ENCODE results near the gene CLMN. TPM values are rescaled to one million over a fixed set of nuclear protein-coding genes. Genes with fewer than 3 reads are reported as not detected.

CLMN gene
- total RNA-seq, 2 donors from 2014 or later = 5.8 to 6.9 TPM

DNA sequence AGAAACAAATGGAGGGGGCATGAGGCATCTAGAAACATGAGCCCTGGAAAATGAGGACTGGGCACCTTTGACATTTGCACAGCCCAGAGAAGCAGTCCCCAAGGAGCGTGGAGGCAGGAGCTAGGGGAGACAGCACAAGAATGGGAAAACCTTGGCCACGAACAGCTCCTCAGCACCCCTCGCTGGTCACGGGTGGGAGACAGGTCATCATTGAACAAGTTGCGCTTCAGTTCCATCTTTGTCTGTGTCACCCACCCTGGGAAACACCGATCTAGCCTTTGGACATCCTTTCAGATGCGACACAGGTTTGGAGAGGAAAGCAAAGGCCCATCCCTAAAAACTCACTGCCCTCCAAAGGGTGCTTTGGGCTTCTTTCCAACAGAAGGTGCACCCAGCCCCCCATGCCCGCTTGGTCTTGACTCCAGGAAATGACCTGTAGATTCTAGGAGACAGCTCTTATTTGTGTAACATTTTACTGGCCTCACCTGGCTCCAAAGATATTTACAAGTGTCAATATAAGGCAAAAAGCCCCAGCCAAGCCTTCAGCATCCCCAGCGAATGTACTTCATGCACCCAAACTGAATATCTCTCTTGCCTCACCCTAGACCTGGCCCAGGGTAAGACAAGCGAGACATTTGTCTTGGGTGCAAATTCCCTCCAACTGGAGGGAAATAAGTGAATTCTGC, 28.8 kb upstream of the CLMN start:
- DNase-seq (ENCODE audit: low spot score in 2 of 2) (no peak), ATAC-seq (no peak)
- Mint-ChIP-seq H3K36me3 (peaks cover 2 to 5% of the 10 kb centered on the region in 2 donors), H3K9me3 (no peaks in the 10 kb centered on the region), H3K27ac (no peak overlapping the region)

DNA sequence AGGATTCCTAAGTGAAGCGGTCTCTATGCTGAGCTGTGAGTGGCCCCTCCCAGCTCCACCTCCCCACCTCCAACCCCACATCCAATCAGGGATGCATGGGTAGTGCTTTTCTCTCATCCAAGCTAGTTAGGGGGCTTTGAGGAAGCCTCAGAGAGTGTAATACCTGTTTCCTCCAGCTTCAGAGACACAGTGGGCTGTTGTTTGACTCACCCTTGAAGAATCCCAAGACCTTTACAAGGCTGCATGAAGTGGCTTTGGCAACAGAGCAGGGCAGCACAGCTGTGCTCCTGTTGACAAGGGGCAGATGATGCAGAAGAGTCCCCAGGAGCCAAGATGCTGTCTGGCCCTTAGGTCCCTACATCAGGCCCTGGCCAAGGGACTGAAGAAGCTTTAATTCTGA, 27.1 kb upstream of the CLMN start:
- H3K27ac Mint-ChIP-seq = no peak overlapping the region

DNA sequence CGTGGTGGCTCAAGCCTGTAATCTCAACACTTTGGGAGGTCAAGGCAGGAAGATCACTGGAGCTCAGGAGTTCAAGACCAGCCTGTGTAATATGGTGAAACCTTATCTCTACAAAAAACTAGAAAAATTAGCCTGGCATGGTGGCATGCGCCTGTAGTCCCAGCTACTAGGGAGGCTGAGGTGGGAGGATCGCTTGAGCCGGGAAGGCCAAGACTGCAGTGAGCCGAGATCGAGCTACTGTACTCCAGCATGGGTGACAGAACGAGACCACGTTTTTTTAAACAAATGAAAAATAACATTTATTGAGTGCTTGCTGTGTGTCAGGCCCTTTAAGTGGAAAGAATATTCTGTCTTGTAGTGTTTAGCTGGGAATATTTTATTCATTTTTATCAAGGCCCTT, 26.6 kb upstream of the CLMN start:
- ATAC-seq (no peak), DNase-seq (ENCODE audit: low spot score in 2 of 2) (no peak)
- no peak overlapping the region for H3K27ac Mint-ChIP-seq
- H3K36me3 Mint-ChIP-seq = no peaks in the 10 kb centered on the region
- no peaks in the 10 kb centered on the region for H3K9me3 Mint-ChIP-seq

More for the DNA sequence above, 27.1 kb upstream of the CLMN start:
- H3K9me3 Mint-ChIP-seq = no peaks in the 10 kb centered on the region
- no peak for DNase-seq (ENCODE audit: low spot score in 2 of 2)
- ATAC-seq = no peak
- H3K36me3 Mint-ChIP-seq = no peaks in the 10 kb centered on the region

DNA sequence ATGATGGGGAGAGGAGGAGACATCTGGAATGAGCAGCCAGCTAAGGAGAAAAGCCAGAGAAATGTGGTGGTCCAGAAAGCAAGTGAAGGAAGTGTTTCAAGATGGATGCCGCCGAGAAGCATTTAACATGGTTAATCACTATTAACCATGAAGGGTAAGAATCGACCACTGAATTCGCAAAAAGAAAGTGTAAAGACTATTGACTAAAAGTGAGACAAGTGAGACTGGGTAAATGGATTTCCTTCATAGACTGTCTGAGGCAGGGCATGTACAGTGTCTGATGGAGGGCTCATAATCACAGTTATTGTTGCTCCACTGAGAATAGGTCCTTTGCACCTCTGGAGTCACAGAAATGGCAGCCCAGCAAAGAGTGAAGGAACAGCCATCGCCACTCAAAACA, 25.3 kb upstream of the CLMN start:
- ATAC-seq = no peak
- no peaks in the 10 kb centered on the region for H3K36me3 Mint-ChIP-seq
- no peak for DNase-seq (ENCODE audit: low spot score in 2 of 2)
- no peak overlapping the region for H3K27ac Mint-ChIP-seq
- H3K9me3 Mint-ChIP-seq = no peaks in the 10 kb centered on the region

DNA sequence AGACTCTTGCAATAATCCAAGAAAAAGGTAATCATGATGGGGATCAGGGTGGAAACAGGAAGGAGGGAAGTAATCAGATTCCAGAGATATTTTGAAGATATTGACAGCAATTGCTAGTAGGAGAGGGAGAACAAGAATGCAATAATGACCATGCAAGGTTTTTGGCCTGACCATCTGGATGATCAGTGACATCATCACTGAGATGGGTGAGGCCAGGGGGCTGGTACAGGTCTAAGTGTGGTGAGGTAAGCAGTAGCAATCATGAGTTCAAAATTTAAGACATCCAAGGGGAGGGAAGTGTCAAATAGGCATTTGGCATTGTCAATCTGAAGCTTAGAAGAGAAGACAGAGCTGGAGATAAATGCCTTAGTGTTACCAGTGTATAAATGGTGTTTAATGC, 24.8 kb upstream of the CLMN start:
- ATAC-seq (no peak), DNase-seq (ENCODE audit: low spot score in 2 of 2) (no peak)
- no peaks in the 10 kb centered on the region for H3K9me3 Mint-ChIP-seq
- no peaks in the 10 kb centered on the region for H3K36me3 Mint-ChIP-seq
- H3K27ac Mint-ChIP-seq = no peak overlapping the region

DNA sequence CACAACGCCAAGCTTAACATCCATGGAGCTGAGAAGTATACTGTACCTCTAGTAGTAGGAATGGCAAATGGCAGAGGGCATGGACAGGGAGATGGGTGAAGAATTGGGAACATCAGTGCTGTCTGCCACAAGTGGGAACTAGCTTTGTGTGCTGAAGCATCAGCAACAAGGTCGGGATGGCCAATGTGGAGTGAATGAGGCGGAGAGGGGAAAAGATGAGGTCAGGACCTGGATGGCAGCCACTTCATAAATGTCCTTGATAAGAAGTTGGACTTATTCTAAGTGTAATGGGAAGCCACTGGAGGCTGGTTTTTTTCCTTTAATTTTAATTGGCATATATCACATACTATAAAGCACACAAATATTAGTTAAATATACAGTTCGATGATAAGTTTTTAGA, 21.9 kb upstream of the CLMN start:
- Mint-ChIP-seq H3K27ac (no peak overlapping the region), H3K36me3 (no peaks in the 10 kb centered on the region), H3K9me3 (peaks cover 0 to 4% of the 10 kb centered on the region in 2 donors)
- DNase-seq (ENCODE audit: low spot score in 2 of 2) = no peak
- no peak for ATAC-seq

DNA sequence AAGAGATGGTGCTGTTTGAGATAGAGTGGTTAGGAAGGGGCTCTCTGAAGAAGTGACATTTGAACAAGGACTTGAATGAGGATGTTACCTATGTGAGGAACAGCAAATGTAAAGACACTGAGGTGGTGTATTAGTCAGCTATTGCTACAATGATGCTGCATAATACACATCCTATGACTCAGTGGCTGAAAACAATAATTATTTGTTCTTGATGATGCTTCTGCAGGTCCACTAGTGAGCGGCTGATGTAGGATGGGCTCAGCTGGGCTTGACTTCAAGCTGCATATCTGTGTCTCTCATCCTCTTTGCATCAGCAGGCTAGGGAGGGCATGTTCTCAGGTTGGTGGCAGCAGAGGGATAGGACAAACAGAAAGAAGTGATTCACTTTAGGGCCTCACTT, 21.4 kb upstream of the CLMN start:
- ATAC-seq (no peak), DNase-seq (ENCODE audit: low spot score in 2 of 2) (no peak)
- no peaks in the 10 kb centered on the region for H3K36me3 Mint-ChIP-seq
- peaks cover 0 to 5% of the 10 kb centered on the region in 2 donors for H3K9me3 Mint-ChIP-seq
- no peak overlapping the region for H3K27ac Mint-ChIP-seq

DNA sequence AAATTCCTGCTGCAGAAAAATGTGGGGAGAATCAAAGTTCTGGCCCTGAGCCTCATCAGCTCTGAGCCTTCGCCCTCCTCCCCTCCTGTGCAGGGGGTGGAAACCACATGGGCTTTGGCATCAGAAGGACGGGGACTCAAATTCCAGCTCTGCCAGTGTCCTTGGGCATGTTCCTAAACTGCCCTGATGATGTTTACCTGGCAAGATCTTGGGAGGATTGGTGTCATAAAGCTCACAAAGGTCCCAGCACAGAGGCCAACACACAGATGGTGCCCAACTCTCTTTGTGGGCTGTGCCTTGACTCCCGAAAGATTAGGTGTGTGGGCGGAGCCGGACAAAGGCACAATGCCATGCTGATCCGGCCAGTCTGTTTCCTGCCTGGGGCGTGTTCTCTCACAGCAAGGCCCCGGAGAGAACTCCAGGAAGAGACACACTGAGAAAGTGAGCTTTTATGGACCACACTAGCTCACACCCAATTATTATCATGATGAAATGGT, 20.5 kb upstream of the CLMN start:
- Mint-ChIP-seq H3K36me3 (no peaks in the 10 kb centered on the region), H3K9me3 (peaks cover 0 to 5% of the 10 kb centered on the region in 2 donors), H3K27ac (no peak overlapping the region)
- DNase-seq (ENCODE audit: low spot score in 2 of 2) = no peak
- no peak for ATAC-seq

DNA sequence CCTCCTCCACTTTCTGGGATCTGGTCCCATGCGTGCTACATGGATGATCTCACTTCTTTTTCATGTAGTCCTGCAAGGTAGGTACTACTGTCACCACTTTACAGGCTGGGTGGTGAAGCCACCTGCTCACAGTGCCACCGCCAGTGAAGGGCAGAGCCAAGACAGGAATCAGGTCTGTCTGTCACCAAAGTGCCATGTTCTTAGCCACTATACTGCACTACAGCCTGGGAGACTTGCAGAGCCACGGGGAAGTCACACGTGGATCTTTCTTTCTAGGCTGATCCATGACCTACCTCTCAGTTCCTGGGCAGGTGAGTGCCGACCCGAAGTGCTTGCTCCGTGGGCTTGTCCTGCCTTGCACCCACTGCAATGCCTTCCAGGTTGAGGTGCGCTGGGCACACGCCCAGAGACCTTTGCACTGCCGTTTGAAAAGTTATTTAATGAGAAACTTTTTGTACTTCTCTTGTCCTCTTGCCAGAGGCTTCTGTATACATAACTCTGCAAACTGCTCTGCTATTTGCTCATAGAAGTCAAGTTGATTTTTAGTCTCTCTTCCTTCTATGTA, 19.7 kb upstream of the CLMN start:
- peaks cover 0 to 5% of the 10 kb centered on the region in 2 donors for H3K9me3 Mint-ChIP-seq
- no peak for DNase-seq (ENCODE audit: low spot score in 2 of 2)

DNA sequence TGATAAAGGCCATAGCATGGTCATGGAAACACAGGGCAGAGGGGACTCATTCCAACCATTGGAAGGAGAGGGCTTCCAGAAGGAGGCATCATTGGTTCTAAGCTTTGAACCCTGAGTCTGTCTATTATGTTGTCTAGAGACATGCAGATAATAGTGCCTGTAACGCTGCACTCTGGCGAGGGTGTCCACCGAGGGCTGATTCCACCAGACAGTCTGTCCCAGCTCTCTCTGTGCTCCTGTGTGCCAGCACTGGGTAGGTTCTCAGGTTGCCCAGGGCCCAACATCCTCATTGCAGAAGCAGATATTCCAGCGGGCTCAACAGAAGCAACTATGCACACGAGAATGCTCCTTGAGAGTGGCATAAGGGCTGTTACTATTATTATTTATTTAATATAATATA, 18.7 kb upstream of the CLMN start:
- H3K27ac Mint-ChIP-seq = no peak overlapping the region
- H3K36me3 Mint-ChIP-seq = no peaks in the 10 kb centered on the region

More for the DNA sequence above, 19.7 kb upstream of the CLMN start:
- Mint-ChIP-seq H3K36me3 (no peaks in the 10 kb centered on the region), H3K27ac (no peak overlapping the region)
- no peak for ATAC-seq

DNA sequence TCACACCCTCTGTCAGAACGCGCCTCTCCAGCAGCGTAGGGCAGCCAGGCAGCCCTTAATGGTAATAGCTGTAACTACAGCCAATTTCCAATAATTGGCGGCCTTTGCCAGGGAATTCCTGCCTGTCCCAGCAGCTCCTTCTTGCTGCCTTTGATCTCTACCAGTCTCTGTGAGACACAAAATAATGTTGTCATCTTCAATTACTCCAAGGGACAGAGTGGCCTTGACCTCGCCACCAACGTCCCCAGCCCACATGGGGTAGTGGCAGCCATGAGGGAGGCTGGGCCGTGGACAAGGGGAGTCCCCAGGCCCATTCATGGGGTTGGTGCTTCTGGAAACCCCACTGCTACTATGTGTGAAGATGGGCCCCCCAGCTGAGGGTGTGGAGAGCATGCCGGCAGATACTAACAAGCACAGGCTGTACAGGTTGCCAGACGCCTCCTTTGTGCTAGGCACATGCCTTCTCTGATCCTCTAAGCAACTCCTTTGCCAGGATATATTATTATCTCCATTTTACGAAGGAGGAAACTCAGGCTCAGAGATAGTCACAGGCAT, 17.4 kb upstream of the CLMN start:
- DNase-seq (ENCODE audit: low spot score in 2 of 2) (no peak), ATAC-seq (no peak)
- Mint-ChIP-seq H3K9me3 (peaks cover 0 to 5% of the 10 kb centered on the region in 2 donors), H3K27ac (no peak overlapping the region), H3K36me3 (no peaks in the 10 kb centered on the region)

More for the DNA sequence above, 18.7 kb upstream of the CLMN start:
- DNase-seq (ENCODE audit: low spot score in 2 of 2) (no peak), ATAC-seq (no peak)
- H3K9me3 Mint-ChIP-seq = peaks cover 0 to 5% of the 10 kb centered on the region in 2 donors

DNA sequence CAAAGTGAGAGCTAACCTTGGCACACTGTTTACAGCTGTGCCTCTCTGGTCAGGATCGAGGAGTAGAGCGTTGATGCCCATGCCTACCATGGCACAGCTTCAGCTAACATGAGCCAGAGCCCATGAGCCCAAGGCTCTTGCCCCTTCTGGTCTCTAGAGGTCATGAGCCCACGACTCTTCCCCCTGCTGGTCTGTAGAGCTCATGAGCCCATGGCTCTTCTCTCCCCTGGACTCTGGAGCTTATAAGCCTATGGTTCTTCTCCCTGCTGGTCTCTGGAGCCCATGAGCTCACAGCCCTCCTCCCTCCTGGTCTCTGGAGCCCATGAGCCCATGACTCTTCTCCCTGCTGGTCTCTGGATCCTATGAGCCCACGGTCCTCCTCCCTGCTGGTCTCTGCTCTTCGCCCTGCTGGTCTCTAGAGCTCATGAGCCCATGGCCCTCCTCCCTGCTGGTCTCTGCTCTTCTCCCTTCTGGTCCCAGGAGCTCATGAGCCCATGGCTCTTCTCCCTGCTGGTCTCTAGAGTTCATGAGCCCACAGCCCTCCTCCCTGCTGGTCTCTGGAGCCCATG, 16.6 kb upstream of the CLMN start:
- ATAC-seq (no peak), DNase-seq (ENCODE audit: low spot score in 2 of 2) (no peak)
- Mint-ChIP-seq H3K27ac (peak overlapping the region in 1 of 2 donors; percentile 68), H3K9me3 (peaks cover 0 to 5% of the 10 kb centered on the region in 2 donors), H3K36me3 (no peaks in the 10 kb centered on the region)

DNA sequence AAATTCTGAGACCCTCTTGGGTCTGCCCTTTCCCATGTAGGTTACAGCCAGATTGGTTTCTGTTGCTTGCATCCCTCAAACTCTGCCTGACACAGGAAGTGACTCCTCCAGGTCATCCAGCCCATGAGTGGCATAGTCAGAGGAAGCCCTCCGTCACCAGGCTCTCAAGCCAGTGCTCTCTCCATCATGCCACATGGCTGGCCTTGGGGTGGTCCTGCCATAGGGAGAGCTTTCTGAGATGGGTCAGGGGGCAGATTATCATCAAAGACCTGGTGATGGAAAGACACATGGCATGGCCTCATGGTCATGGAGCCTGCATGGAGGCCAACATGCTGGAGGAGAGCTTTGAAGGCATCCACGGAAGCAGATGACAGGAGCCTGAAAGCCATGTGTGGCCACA, 15.4 kb upstream of the CLMN start:
- DNase-seq (ENCODE audit: low spot score in 2 of 2) (no peak), ATAC-seq (no peak)
- H3K27ac Mint-ChIP-seq = no peak overlapping the region
- peaks cover 0 to 5% of the 10 kb centered on the region in 2 donors for H3K9me3 Mint-ChIP-seq
- no peaks in the 10 kb centered on the region for H3K36me3 Mint-ChIP-seq

DNA sequence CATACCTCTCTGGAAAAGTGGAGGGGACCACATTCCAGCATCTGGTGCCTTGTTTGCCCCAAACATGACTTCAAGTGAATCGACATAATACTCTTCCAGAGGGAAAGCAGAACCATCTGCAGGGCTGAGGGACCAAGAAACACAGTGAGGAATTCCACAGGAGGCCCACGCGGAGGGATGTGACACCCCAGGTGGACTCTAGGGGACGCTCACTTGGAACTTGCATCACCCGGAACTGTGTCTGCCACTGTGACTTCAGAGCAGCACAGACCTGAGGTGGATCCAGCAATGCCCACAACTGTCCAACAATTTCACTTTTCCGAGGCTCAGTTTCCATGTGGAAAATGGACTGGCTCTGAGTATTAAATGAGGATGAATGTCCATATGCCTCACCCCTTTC, 14.3 kb upstream of the CLMN start:
- DNase-seq (ENCODE audit: low spot score in 2 of 2) (no peak), ATAC-seq (no peak)
- peaks cover 0 to 5% of the 10 kb centered on the region in 2 donors for H3K9me3 Mint-ChIP-seq
- H3K27ac Mint-ChIP-seq = no peak overlapping the region
- H3K36me3 Mint-ChIP-seq = no peaks in the 10 kb centered on the region

DNA sequence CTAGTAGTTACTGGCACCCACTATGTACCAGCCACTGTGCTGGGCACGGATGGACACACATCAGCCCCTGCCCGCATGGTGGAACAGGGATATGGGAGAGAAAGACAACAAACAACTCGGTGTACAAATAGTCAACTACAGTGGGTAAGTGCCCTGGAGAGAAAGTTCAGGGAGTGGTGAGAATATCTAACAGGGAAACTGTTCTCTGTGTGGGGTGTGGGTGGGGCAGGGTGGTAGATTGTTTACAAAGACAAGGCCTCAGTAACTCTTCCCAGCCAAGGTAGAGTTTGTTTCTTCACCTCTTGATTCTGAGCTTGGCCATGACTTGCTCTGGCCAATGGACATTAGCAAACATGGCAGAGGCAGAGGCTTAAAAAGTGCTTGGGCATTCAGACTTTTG, 12.9 kb upstream of the CLMN start:
- no peak for DNase-seq (ENCODE audit: low spot score in 2 of 2)
- ATAC-seq = no peak
- H3K9me3 Mint-ChIP-seq = peaks cover 0 to 5% of the 10 kb centered on the region in 2 donors

DNA sequence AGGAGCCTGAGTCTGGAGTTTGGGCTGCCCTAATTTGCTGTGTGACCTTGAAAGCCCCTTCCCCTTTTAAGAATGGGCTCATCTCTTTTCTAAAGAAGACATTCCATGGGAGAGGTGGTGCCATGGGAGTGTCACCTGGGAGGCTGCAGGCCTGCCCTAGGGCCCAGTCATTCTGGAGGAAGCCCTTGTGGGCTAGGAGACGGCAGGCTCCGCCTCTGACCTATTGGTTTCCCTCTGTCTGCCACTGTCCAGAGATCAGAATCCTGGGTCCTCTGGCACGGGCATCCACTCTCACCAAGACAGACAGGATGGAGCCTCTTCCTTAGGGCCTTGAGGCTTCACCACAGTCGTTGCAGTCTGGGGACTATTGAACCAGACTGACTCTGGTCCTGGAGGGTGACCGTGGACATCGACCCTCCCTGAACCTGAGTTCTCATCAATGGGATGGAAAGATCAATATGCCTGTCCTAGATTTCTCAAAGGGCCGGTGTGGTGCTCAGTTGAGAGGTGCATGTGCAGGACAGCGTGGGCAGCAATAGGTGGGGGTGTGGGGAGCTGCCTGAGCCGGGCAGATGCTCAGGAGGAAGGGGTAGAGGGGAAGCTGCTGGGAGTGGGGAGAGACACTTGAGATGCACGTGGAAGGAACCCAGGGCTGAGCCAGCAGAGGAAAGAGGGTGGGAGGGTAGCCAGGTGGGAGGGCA, 12.2 kb upstream of the CLMN start:
- Mint-ChIP-seq H3K27ac (no peak overlapping the region), H3K36me3 (no peaks in the 10 kb centered on the region), H3K9me3 (peaks cover 0 to 4% of the 10 kb centered on the region in 2 donors)
- ATAC-seq (no peak), DNase-seq (ENCODE audit: low spot score in 2 of 2) (no peak)

More for the DNA sequence above, 12.9 kb upstream of the CLMN start:
- H3K27ac Mint-ChIP-seq = no peak overlapping the region
- H3K36me3 Mint-ChIP-seq = no peaks in the 10 kb centered on the region
